HFF-Myc (cell line): ENCODE measurements around the gene CPS1.

Experiments
- DNase-seq: peaks from one replicate; pipeline ENCODE4 v3.0.0-alpha.2; 2011; ENCODE audit warnings: low read depth; ENCODE audit errors: extremely low read depth
- H3K4me3 ChIP-seq: replicated peaks from 2 replicates; pipeline ENCODE4 v1.5.1; 2011; ENCODE audit warnings: low read depth, mild to moderate bottlenecking, control low read depth, low read length
- TF ChIP-seq, protein P1 (sequence below): IDR thresholded peaks from 2 replicates; pipeline ENCODE4 v1.5.1; 2012; ENCODE audit warnings: mild to moderate bottlenecking, low read depth, low read length, control low read depth; ENCODE audit errors: missing control alignments

CPS1 gene

GRCh38 chr2:210556329-210556980 is at the start of gene CPS1:
Gene CPS1 (plus strand): TSS chr2:210556599. CDS start chr2:210556734, 135 bp downstream.
- no peak within 1 kb of the TSS for H3K4me3 ChIP-seq
- TF ChIP-seq, protein P1, sequence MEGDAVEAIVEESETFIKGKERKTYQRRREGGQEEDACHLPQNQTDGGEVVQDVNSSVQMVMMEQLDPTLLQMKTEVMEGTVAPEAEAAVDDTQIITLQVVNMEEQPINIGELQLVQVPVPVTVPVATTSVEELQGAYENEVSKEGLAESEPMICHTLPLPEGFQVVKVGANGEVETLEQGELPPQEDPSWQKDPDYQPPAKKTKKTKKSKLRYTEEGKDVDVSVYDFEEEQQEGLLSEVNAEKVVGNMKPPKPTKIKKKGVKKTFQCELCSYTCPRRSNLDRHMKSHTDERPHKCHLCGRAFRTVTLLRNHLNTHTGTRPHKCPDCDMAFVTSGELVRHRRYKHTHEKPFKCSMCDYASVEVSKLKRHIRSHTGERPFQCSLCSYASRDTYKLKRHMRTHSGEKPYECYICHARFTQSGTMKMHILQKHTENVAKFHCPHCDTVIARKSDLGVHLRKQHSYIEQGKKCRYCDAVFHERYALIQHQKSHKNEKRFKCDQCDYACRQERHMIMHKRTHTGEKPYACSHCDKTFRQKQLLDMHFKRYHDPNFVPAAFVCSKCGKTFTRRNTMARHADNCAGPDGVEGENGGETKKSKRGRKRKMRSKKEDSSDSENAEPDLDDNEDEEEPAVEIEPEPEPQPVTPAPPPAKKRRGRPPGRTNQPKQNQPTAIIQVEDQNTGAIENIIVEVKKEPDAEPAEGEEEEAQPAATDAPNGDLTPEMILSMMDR: no peak
- no peak for DNase-seq

DNA sequence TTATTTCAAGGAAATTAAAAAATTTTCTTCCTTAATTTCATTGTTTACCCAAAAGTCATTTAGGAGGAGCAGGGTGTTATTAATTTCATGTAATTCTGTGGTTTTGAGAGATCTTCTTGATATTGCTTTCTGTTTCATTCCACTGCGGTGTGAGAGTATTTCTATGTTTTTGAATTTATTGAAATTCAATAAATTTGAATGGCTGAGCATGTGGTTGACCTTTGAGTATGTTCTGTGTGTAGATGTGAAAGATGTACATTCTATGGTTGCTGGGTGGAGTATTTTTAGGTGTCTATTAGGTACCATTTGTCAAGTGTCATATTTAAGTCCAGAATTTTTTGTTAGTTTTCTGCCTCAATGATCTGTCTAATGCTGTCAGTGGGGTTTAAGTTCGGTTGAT is 40.5 kb upstream of the CPS1 start:
- TF ChIP-seq, protein P1: no peak
- DNase-seq: no peak
- no peak overlapping the region for H3K4me3 ChIP-seq

GRCh38 chr2:210517264-210517663 is 39.1 kb upstream of the CPS1 start:
- DNase-seq: no peak
- TF ChIP-seq, protein P1: no peak
- no peak overlapping the region for H3K4me3 ChIP-seq

GRCh38 chr2:210519594-210519993 is 36.8 kb upstream of the CPS1 start:
- no peak for DNase-seq
- TF ChIP-seq, protein P1: no peak
- no peak overlapping the region for H3K4me3 ChIP-seq

DNA sequence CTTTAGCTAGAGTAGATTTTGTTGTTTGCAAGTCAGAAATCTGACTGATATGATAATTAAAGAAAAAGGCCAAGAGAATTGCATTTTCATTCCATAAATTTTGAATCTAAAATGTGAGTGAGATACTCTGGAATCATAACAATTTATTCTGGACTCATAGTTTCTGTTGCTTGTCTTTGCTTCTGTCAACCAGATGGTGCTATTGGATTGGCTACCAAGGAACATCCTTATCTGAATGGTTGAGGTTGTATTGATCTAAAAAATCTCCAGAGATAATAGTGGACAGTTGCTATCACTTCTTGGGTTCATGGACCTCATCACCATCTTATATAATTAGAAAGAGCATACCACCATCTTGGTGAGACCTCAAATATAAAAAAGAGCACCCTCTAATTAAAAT is 34.0 kb upstream of the CPS1 start:
- no peak for DNase-seq
- H3K4me3 ChIP-seq: no peak overlapping the region
- TF ChIP-seq, protein P1: no peak

DNA sequence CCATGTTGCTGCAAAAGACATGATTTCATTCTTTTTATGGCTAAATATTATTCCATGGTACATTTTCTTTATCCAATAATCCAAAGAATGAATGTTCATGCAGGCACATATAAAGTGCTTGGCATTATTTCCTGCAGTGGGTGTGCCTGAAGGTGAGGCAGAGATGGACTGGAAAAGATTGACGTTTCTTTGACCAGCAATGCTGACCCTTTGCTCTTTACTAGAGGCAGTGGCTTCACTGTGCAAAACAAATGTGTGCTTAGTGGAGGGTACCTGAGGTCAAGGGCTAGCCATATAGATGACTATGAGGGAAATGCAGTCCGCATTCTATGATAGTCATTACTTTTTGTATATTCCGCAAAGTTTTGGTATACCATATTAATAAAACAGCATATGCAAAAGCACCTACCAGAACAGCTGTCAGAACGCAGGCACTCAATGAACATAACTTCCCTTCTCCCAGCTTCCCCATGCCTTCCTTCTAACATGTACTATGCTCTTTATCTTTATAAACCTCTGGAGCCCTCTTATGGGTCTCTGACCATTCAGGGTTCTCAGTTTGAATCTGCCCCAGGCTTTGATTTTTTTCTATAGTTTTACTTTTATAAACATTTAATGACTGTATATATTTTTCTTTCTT is 32.6 kb upstream of the CPS1 start:
- TF ChIP-seq, protein P1: no peak
- H3K4me3 ChIP-seq: no peak overlapping the region
- DNase-seq: no peak

DNA sequence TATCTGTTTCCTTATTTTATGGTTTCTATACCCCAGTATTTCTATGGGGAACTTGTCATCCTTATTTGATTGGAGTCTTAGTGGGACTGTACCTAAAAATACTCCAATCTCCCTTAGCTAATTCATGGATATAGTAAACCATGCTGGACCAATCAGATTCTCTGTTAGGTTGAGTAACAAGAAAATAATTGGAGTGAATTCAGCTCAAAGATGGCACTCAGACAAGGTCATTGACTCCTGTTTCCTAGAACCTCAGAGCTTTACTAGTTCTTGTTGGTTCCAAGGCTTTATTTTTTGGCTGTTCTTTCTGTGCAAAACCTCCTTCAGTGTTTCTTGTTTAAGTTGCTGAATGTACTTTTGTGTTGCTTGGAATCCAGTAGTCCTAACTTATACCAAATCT is 31.9 kb upstream of the CPS1 start:
- no peak overlapping the region for H3K4me3 ChIP-seq
- no peak for DNase-seq
- TF ChIP-seq, protein P1: no peak
